GM18505 (cell line): ENCODE results near the gene SPATA16.
"Not testable (repeated sequence)": the region's sequence is repeated elsewhere in the genome, so short reads cannot be mapped to it uniquely, and the experiment has no call there.

ENCODE experiments used
- ATAC-seq: cut with Tn5 transposase; IDR thresholded peaks from one replicate; pipeline ENCODE4 v1.9.1; 2021; ENCODE audit not compliant: unreplicated experiment
- POLR2A ChIP-seq: IDR thresholded peaks from 4 replicates; pipeline ENCODE4 v1.6.1; 2011; ENCODE audit warnings: borderline replicate concordance; ENCODE audit not compliant: insufficient read depth, insufficient read length; ENCODE audit errors: extremely low read depth

The SPATA16 gene, protein sequence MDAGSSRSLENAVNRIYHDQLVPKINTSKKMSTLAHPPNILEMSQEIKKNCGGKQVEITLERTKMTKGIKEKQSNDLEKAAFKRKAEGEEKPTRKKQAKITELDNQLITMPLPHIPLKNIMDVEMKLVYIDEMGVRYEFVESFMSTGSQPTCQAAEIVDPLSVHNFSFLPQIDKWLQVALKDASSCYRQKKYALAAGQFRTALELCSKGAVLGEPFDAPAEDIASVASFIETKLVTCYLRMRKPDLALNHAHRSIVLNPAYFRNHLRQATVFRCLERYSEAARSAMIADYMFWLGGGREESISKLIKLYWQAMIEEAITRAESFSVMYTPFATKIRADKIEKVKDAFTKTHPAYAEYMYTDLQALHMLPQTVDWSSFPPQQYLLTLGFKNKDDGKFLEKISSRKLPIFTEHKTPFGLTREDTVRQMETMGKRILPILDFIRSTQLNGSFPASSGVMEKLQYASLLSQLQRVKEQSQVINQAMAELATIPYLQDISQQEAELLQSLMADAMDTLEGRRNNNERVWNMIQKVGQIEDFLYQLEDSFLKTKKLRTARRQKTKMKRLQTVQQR

DNA sequence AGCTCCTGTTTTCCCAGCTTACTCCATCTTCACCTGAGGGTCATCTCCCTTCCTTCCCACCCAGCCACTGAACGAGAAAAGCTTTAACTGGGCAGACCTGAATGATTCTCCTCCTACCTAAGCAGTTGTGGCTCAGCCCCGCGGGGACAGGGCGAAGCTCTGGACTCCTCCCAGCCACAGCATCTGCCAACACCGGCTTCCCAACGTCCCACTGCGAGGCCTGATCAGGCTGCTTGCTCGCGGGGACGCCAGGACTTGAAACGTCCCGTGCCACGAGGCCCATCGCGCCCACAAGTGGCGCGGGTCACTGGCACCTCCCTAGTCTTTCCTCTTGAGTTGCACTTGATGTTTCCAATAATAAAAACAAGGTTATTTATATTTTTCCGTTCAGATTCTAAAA, at the start of gene SPATA16:
SPATA16 (minus strand) TSS at position 250 of the 400 bp plus-strand sequence. CDS start 23,504 bp downstream, outside the sequence.
- no peak for ATAC-seq
- TF ChIP-seq POLR2A, result no peak

DNA sequence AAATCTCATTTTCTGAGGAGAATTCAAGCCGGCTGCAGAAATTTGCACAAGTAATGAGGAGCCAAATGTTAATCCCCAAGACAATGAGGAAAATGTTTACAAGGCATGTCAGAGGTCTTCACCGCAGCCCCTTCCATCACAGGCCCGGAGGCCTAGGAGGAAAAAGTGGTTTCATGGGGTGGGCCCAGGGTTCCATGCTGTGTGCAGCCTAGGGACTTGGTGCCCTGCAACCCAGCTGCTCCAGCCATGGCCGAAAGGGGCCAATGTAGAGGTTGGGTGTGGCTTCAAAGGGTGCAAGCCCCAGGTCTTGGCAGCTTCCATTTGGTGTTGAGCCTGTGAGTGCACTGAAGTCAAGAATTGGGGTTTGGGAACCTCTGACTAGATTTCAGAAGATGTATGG, 42.0 kb upstream of the SPATA16 start:
- not testable (repeated sequence) for ATAC-seq

DNA sequence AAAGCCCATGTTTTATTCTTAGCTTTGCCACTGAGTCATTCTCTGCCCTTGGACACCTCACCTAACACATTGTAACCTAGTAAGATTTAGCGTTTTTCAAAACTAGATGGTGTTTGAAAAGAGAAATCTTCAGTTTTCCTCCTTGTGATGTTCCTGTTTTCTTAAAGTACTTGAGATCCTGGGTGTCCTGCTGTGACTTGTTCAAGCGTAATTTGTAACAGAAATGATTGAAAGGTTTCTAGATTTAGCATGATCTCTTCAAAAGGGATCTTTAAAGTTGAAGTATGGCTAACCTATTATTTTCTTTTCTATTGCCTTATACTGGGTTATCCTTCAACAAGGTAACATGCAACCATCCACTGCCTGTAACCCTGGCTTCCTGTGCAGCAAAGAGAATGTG, 32.6 kb upstream of the SPATA16 start:
- ATAC-seq, result no peak
- TF ChIP-seq POLR2A, result no peak

DNA sequence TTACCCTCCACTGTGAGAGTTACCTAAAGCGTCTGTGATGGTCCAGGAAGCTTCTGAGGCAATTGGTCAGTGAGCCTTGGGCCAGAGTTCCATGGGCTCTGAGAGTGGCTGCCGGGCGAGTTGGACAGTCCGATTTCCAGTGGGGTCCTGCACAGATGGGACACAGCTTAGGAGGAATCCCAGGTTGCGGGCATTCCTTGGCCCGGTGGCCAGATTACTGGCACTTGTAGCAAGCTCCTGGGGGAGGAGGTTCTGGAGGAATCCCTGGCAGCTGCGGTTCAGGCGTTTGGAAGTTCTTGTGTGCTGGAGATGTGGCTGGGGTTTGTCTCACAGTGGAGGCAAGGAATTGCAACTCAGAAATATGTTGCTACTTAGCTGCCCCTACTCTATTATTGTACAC, 18.1 kb upstream of the SPATA16 start:
- not testable (repeated sequence) for ATAC-seq

DNA sequence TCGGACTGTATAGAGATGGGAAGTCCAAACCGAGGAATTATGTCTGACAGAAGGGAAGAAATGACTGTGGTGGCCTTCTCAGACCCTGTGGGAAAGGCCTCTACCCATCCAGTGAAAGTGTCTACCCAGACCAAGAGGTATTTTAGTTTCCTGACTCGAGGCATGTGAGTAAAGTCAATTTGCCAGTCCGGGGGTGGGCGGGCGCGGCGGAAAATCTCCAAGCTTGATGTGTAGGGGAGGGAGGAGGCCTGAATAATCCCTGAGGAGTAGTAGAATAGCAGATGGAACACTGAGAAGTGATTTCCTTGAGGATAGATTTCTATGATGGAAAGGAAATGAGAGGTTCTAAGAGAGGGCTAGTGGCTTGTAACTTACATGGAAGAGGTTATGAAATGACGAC, 15.5 kb upstream of the SPATA16 start:
- ATAC-seq, result not testable (repeated sequence)

DNA sequence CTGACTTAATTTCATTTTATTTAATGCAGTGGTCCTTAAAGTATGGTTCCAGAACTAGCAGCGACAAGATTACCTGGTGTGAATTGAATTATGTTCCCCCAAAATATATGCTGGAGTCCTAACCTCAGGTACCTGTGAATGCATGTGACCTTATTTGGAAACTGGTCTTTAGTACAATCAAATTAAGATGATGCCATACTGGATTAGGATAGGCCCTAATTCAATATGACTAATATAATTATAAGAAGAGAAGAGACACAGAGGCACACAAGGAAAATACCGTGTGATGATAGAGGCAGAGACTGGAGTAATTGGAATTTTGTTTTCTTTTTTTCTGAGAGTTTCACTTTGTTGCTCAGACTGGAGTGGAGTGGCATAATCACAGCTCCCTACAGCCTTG, 12.6 kb upstream of the SPATA16 start:
- no peak for TF ChIP-seq POLR2A
- no peak for ATAC-seq

DNA sequence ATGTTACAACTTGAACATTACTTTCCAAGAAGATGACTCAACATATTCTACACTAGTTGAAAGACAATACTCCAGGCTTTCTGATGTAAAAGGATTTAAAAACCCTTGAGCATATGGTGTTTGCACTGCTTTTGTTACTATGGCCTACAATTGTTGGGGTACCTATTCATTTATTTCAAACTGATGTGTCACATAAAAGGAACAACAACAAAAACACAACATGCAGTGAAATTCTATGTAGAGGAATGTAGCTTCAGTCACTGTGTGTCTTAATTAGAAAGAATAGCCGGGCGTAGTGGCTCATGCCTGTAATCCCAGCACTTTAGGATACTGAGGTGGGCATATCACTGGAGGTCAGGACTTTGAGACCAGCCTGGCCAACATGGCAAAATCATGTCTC, 1.6 kb downstream of the SPATA16 start:
- no peak for ATAC-seq
- no peak for TF ChIP-seq POLR2A

DNA sequence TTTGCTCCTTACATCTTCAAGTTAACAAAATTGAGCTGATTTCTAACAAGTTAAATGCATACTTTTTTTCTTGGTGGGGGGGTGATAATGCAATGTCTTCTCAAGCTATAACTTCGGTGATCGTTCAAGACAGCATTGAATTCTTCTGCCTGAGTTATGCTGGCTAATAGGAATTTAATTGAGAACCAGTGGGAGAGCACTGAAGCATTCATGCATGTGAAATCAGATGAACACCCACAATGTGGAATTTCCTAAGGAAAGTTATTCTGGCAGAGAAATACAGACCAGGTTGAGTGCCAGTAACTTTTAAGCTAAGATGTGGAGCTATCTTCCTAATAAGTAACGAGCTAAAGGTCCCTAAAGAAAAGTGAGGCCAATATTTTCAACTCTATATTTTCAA, 3.0 kb downstream of the SPATA16 start:
- no peak for TF ChIP-seq POLR2A
- no peak for ATAC-seq

DNA sequence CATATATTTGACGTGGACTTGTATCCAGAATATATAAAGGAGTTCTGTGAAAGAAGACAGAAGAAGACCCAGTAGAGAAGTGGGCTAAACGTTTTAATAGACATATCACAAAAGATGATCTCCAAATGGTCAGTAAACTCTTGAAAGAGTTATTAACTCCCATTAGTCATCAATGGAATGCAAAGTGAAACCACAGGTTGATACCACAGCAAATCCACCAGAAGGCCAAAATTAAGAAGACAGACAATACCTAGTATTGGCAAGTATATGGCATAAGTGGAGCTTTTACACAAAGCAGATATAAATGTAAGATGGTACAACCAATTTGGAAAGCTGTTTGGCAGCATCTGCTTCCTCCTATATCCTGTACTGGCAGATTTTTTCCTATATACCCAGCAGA, 6.0 kb downstream of the SPATA16 start:
- no peak for TF ChIP-seq POLR2A
- ATAC-seq, result no peak

DNA sequence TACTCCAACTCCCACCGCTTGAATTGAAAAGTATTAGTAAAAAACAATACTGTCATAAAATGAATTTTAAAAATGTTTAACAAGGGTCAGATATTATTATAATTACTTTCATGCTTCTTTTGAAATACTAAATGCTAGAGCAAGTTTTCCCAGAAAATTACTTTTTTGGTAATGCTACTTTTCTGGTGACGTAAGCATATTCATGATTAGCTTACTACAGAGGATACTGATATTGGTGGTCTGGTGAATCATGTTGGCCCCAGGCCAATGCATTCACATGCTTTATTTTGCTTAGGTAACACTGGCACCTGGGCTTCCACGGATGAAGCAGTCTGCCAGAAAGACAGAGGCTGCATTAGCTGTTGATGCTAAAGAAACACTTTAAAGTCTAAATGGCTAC, 12.4 kb downstream of the SPATA16 start:
- no peak for TF ChIP-seq POLR2A
- ATAC-seq, result no peak

DNA sequence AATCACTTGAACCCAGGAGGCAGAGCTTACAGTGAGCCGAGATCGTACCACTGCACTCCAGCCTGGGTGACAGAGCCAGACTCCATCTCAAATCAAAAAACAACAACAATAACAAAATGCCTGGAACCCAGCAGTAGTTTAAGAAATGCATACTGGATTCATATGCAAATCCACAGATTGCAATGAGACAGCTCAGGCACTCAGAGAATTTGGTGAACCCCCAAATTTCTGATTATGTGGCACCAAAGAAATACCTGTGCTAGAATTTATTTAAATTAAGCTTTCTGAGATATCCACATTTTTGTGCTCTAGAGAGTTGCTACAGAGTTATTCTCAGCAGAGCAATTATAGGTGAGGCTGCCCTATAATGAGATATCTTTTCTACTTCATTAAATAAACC, 29.7 kb downstream of the SPATA16 start:
- TF ChIP-seq POLR2A, result no peak

DNA sequence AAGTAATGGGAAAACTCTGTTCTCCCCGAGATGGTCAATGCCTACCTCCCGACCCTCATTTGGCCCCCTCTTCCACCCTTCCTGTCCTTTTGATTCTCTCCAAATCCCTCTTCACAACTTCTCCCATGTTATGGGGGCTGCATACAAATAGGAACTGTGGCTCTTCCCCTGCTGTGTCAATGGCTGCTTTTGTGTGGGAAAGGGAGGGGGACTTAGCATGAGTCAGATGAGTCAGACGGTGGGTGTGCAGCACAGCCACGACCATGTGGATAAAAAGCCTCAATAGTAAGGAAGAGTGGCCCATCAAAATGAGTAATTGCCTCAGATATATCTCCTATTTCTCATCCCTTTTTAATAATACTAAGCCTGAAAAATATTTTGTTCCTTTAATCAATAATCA, 31.9 kb downstream of the SPATA16 start:
- ATAC-seq, result no peak
- TF ChIP-seq POLR2A, result no peak

More for the DNA sequence above, 29.7 kb downstream of the SPATA16 start:
- no peak for ATAC-seq

DNA sequence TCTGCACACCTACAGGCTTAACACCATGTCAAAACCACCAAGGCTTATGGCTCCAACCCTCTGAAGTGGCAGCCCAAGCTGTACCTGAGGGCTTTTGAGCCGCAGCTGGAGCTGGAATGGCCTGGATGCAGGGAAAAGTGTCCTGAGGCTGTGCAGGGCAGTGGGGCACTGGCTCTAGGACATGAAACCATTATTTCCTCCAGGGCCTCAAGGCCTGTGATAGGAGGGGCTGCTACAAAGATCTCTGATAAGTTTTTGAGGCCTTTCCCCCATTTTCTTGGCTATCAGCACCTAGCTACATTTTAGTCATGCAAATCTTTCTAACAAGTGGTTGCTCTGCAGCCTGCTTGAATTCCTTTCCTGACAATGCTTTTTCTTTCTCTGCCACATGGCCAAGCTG, 37.6 kb downstream of the SPATA16 start:
- no peak for TF ChIP-seq POLR2A
- no peak for ATAC-seq

DNA sequence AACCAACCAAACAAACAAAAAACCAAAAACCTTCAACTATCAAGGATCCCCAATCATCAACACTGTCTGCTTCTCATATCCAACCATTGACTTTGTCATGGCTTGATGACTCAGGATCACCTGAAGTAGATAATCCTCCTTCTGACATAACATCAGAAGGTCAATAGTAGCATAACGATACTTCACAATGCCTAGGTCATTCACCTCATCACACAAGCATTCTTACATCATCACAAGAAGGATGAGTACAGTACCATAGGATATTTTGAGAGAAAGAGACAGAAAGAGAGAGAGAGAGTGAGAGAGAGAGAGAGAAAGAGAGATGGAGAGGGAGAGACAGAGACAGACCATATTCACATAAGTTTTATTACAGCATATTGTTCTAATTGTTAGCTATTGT, 42.1 kb downstream of the SPATA16 start:
- TF ChIP-seq POLR2A, result no peak
- ATAC-seq, result no peak
